H1 (cell line): ENCODE measurements around the gene PDE4D. TPM values are rescaled to one million over a fixed set of nuclear protein-coding genes. Genes with fewer than 3 reads are reported as not detected.

Experiments used
- CTCF ChIA-PET: fragments of 300-600 bp; sonication (Branson Sonifier 250); formaldehyde crosslinking; loops from one replicate; lab custom pipeline; 2021; ENCODE audit not compliant: partially characterized antibody; lab: Charles Lee
- POLR2A ChIA-PET: fragments of 300-600 bp; sonication (Branson Sonifier 250); formaldehyde crosslinking; loops from one replicate; lab custom pipeline; 2021; ENCODE audit warnings: inconsistent platforms; ENCODE audit not compliant: partially characterized antibody; lab: Charles Lee
- DNase-seq, 2 experiments: peaks; one replicate each; pipeline versions ENCODE4 v3.0.0 to v3.0.0-alpha.2; 2010 to 2022; ENCODE audit warnings: low spot score in 2 of 2, low read depth in 1 of 2, mixed read lengths in 1 of 2
- FAIRE-seq: peaks from 2 replicates; lab custom pipeline; 2011; peaks lifted over from hg19 to GRCh38; lab: Jason Lieb, UNC
- H2AFZ ChIP-seq: 2 replicates; pipeline ENCODE4 v1.8.1; 2012; ENCODE audit warnings: low read length, inconsistent platforms
- H2AK5ac ChIP-seq: 2 replicates; pipeline ENCODE4 v1.6.1; 2013; ENCODE audit warnings: low read depth, low read length
- H2BK120ac ChIP-seq: replicated peaks from 2 replicates; pipeline ENCODE3; 2013; ENCODE audit warnings: low read depth, low read length, inconsistent platforms
- H2BK12ac ChIP-seq: 2 replicates; pipeline ENCODE4 v1.6.1; 2013; ENCODE audit warnings: low read depth, low read length
- H2BK15ac ChIP-seq: 2 replicates; pipeline ENCODE4 v1.6.1; 2013; ENCODE audit warnings: low read length
- H2BK20ac ChIP-seq: 2 replicates; pipeline ENCODE4 v1.6.1; 2013; ENCODE audit warnings: low read length
- H2BK5ac ChIP-seq: 2 replicates; pipeline ENCODE4 v1.6.1; 2013; ENCODE audit warnings: low read depth, low read length
- H3K14ac ChIP-seq: 2 replicates; pipeline ENCODE4 v1.6.1; 2013; ENCODE audit warnings: inconsistent platforms; ENCODE audit not compliant: insufficient read length
- H3K18ac ChIP-seq: 2 replicates; pipeline ENCODE4 v1.6.1; 2013; ENCODE audit warnings: low read length; ENCODE audit errors: extremely low read depth
- H3K23ac ChIP-seq: 2 replicates; pipeline ENCODE4 v1.6.1; 2013; ENCODE audit warnings: inconsistent platforms; ENCODE audit not compliant: insufficient read length
- H3K23me2 ChIP-seq: 2 replicates; pipeline ENCODE4 v1.6.1; 2013; ENCODE audit warnings: low read depth, low read length
- H3K27ac ChIP-seq: 2 replicates; pipeline ENCODE4 v1.6.1; 2011; ENCODE audit warnings: low read depth, low read length, inconsistent platforms
- H3K27me3 ChIP-seq, 4 experiments: replicated peaks in 1 of 4; 1 replicate in 1 of 4; 2 replicates in 3 of 4; pipeline versions ENCODE4 v1.6.1 to v1.8.1; 2011 to 2013; ENCODE audit warnings: low read length in 3 of 4, mild to moderate bottlenecking in 3 of 4, inconsistent platforms in 2 of 4, mixed read lengths in 2 of 4, moderate library complexity in 1 of 4; ENCODE audit not compliant: control insufficient read depth in 3 of 4, insufficient read depth in 3 of 4; ENCODE audit errors: extremely low read depth in 1 of 4
- H3K36me3 ChIP-seq, 4 experiments: 2 replicates each; pipeline versions ENCODE4 v1.6.1 to v1.8.1; 2011 to 2013; ENCODE audit warnings: mild to moderate bottlenecking in 4 of 4, low read length in 3 of 4, moderate library complexity in 2 of 4, control low read depth in 1 of 4, inconsistent platforms in 1 of 4; ENCODE audit not compliant: insufficient read depth in 4 of 4, control insufficient read depth in 2 of 4
- H3K4ac ChIP-seq: replicated peaks from 2 replicates; pipeline ENCODE3; 2013; ENCODE audit warnings: low read length, low read depth, mixed read lengths, inconsistent platforms; ENCODE audit not compliant: insufficient read length
- H3K4me1 ChIP-seq, 4 experiments: replicated peaks in 1 of 4; 1 replicate in 1 of 4; 2 replicates in 3 of 4; pipeline versions ENCODE4 v1.6.1 to v1.8.1; 2011 to 2013; ENCODE audit warnings: low read length in 3 of 4, inconsistent platforms in 2 of 4, mixed read lengths in 1 of 4; ENCODE audit not compliant: insufficient read depth in 4 of 4, control insufficient read depth in 3 of 4
- H3K4me2 ChIP-seq, 2 experiments: 2 replicates each; pipeline versions ENCODE4 v1.6.1 to v1.8.1; 2011 to 2013; ENCODE audit warnings: low read depth in 2 of 2, low read length in 2 of 2, control low read depth in 1 of 2, inconsistent platforms in 1 of 2, mild to moderate bottlenecking in 1 of 2; ENCODE audit not compliant: insufficient read depth in 1 of 2
- H3K4me3 ChIP-seq, 4 experiments: fragments of 200-600, 300-600 bp in 1 of 4; sonication (generic), shearing (Covaris generic), sonication (Bioruptor Twin) in 1 of 4; 2 replicates each; pipeline versions ENCODE4 v1.5.1 to v1.8.1; 2011 to 2016; ENCODE audit warnings: low read length in 4 of 4, low read depth in 3 of 4, control low read depth in 2 of 4, inconsistent platforms in 2 of 4, mild to moderate bottlenecking in 2 of 4, mixed read lengths in 1 of 4, moderate library complexity in 1 of 4; ENCODE audit not compliant: insufficient read depth in 2 of 4; ENCODE audit errors: extremely low read depth in 1 of 4
- H3K56ac ChIP-seq: replicated peaks from 2 replicates; pipeline ENCODE3; 2013; ENCODE audit warnings: low read depth, mild to moderate bottlenecking, mixed read lengths, low read length, inconsistent platforms; ENCODE audit not compliant: insufficient read length
- H3K79me1 ChIP-seq: 2 replicates; pipeline ENCODE4 v1.6.1; 2013; ENCODE audit warnings: low read depth, low read length, control low read depth
- H3K79me2 ChIP-seq, 2 experiments: 2 replicates each; pipeline versions ENCODE4 v1.6.1 to v1.8.1; 2012 to 2013; ENCODE audit warnings: low read length in 2 of 2, mild to moderate bottlenecking in 2 of 2, inconsistent platforms in 1 of 2; ENCODE audit not compliant: insufficient read depth in 2 of 2, control insufficient read depth in 1 of 2
- H3K9ac ChIP-seq, 4 experiments: replicated peaks in 1 of 4; 1 replicate in 1 of 4; 2 replicates in 3 of 4; pipeline versions ENCODE4 v1.6.1 to v1.8.1; 2011 to 2013; ENCODE audit warnings: low read depth in 3 of 4, low read length in 3 of 4, control low read depth in 2 of 4, mild to moderate bottlenecking in 2 of 4, moderate library complexity in 2 of 4, inconsistent platforms in 1 of 4; ENCODE audit errors: extremely low read depth in 1 of 4
- H3K9me3 ChIP-seq, 2 experiments: 2 replicates each; pipeline versions ENCODE4 v1.6.1 to v1.8.1; 2012 to 2013; ENCODE audit warnings: mild to moderate bottlenecking in 2 of 2, moderate library complexity in 2 of 2, control low read depth in 1 of 2, inconsistent platforms in 1 of 2, low read depth in 1 of 2, low read length in 1 of 2, mixed read lengths in 1 of 2; ENCODE audit not compliant: insufficient read depth in 2 of 2
- H4K20me1 ChIP-seq, 2 experiments: replicated peaks in 1 of 2; 2 replicates each; pipeline versions ENCODE3 to v1.8.1; 2011 to 2013; ENCODE audit warnings: inconsistent platforms in 2 of 2, low read length in 2 of 2, mild to moderate bottlenecking in 1 of 2; ENCODE audit not compliant: insufficient read depth in 2 of 2, control insufficient read depth in 1 of 2
- H4K5ac ChIP-seq: 2 replicates; pipeline ENCODE4 v1.6.1; 2013; ENCODE audit warnings: low read length, low read depth, mixed read lengths, inconsistent platforms; ENCODE audit not compliant: insufficient read length
- H4K8ac ChIP-seq: 2 replicates; pipeline ENCODE4 v1.8.0; 2013; ENCODE audit warnings: mild to moderate bottlenecking, moderate library complexity, low read length, inconsistent platforms; ENCODE audit not compliant: insufficient read depth; ENCODE audit errors: extremely low read depth
- H4K91ac ChIP-seq: replicated peaks from 2 replicates; pipeline ENCODE3; 2013; ENCODE audit warnings: low read length, mixed read lengths, inconsistent platforms; ENCODE audit not compliant: insufficient read length
- CEBPB ChIP-seq: IDR thresholded peaks from 2 replicates; pipeline ENCODE4 v1.6.1; 2012; ENCODE audit warnings: low read depth, low read length
- CREB1 ChIP-seq: IDR thresholded peaks from 2 replicates; pipeline ENCODE4 v1.6.1; 2012; ENCODE audit warnings: inconsistent platforms
- EZH2 ChIP-seq: fragments of 200-600 bp; sonication (generic); IDR thresholded peaks from 2 replicates; pipeline ENCODE4 v1.7.1; 2012; ENCODE audit warnings: low read depth, mild to moderate bottlenecking, moderate library complexity, low read length, inconsistent platforms; ENCODE audit not compliant: severe bottlenecking
- GABPA ChIP-seq: IDR thresholded peaks from 2 replicates; pipeline ENCODE4 v1.6.1; 2011; ENCODE audit warnings: mild to moderate bottlenecking, low read length, moderate library complexity, borderline replicate concordance; ENCODE audit not compliant: insufficient read depth
- GTF2F1 ChIP-seq: IDR thresholded peaks from 2 replicates; pipeline ENCODE4 v1.6.1; 2012; ENCODE audit warnings: low read depth, low read length, improper control_type of control experiment, borderline replicate concordance
- JUN ChIP-seq: IDR thresholded peaks from 2 replicates; pipeline ENCODE4 v1.6.1; 2011; ENCODE audit warnings: low read depth, mild to moderate bottlenecking, improper control_type of control experiment, low read length
- MAFK ChIP-seq: IDR thresholded peaks from 2 replicates; pipeline ENCODE4 v1.6.1; 2012; ENCODE audit warnings: low read depth, mild to moderate bottlenecking, improper control_type of control experiment, low read length
- NANOG ChIP-seq: IDR thresholded peaks from 2 replicates; pipeline ENCODE4 v1.6.1; 2011; ENCODE audit warnings: low read length, low read depth, mild to moderate bottlenecking, inconsistent platforms; ENCODE audit not compliant: insufficient read depth, poor library complexity, severe bottlenecking
- PHF8 ChIP-seq: fragments of 200-600 bp; sonication (generic); conservative IDR thresholded peaks from 2 replicates; pipeline ENCODE4 v1.7.1; 2012; ENCODE audit warnings: low read depth, mild to moderate bottlenecking, inconsistent platforms, low read length, moderate library complexity
- SIRT6 ChIP-seq: IDR thresholded peaks from one replicate; pipeline ENCODE4 v1.7.1; 2012; ENCODE audit warnings: low read length, inconsistent platforms
- TAF1 ChIP-seq: IDR thresholded peaks from 2 replicates; pipeline ENCODE4 v1.6.1; 2011; ENCODE audit warnings: mild to moderate bottlenecking, low read depth, low read length
- TBP ChIP-seq: IDR thresholded peaks from 2 replicates; pipeline ENCODE4 v1.6.1; 2011; ENCODE audit warnings: low read depth, low read length, improper control_type of control experiment
- WGBS, 2 experiments: shearing (Covaris generic) in 1 of 2; methylation state at CpG; one replicate each; pipeline versions ENCODE4 v1.1.6 to v1.1.7; 2013 to 2015; ENCODE audit warnings: low lambda C conversion rate in 2 of 2, mixed read lengths in 2 of 2, inconsistent platforms in 1 of 2, low coverage in 1 of 2, missing lambda C conversion rate in 1 of 2; ENCODE audit not compliant: insufficient replicate concordance in 2 of 2, insufficient coverage in 1 of 2, insufficient read length in 1 of 2; ENCODE audit errors: extremely low coverage in 1 of 2, missing lambda C conversion rate in 1 of 2; 5-methylcytosine and 5-hydroxymethylcytosine counted together
- polyA plus RNA-seq, 7 experiments: library from polyadenylated mRNA; depleted of rRNA in 3 of 7; stranded (reverse) in 5 of 7; unstranded in 2 of 7; fragments of >200 nt in 5 of 7; fragments of 200-250 nt in 2 of 7; gene quantifications; 1 replicate in 5 of 7; 2 replicates in 1 of 7; 4 replicates in 1 of 7; pipeline versions ENCODE4 v1.2.1 to v1.2.3, GENCODE V29; 2011 to 2013; ENCODE audit warnings: missing spikeins in 2 of 7, mixed read lengths in 2 of 7
- total RNA-seq: library from RNA; stranded (reverse); fragmentation: NEBNext Ultra II Directional; extraction: Animal tissue kit (Norgen Biotek cat#: 25700); gene quantifications from 2 replicates; pipeline ENCODE4 v1.2.1, GENCODE V29; 2021
- TF ChIP-seq, protein P1 (sequence below): IDR thresholded peaks from 2 replicates; pipeline ENCODE4 v1.6.1; 2012; ENCODE audit warnings: inconsistent platforms

Gene PDE4D
- total and polyA plus RNA-seq, 2 of the 8 experiments (the other 6 are each of a cell fraction or from before 2014, with no cell fraction given), result 2.3 to 3.7 TPM

DNA sequence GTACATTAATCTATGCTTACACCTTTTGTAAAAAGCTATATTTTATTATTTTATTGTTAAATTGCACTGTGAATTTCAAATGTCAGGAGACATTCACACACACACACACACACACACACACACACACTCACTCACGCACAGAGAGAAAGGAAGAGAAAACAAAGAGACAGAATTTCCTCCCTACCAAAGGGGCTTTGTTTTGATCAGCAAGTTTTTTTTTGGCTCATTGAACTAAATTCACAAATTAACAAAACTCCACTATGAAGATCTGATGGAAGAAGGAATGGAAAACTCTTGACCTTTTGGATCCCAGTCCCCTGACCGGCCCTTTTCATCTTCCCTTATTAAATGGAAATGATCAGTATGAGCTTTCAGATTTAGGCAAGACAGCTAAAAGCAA is 161.2 kb downstream of the PDE4D start:
- Histone ChIP-seq H4K8ac (no peak overlapping the region), H2BK120ac (no peak overlapping the region), H3K4me1 (no peaks in the 10 kb centered on the region), H3K56ac (no peak overlapping the region), H2BK15ac (no peak overlapping the region), H3K14ac (no peak overlapping the region), H3K18ac (no peak overlapping the region), H3K9me3 (no peaks in the 10 kb centered on the region), H3K4ac (no peak overlapping the region), H3K79me1 (no peaks in the 10 kb centered on the region), H2AFZ (no peak overlapping the region), H2BK20ac (no peak overlapping the region), H3K27ac (no peak overlapping the region), H3K4me3 (no peak overlapping the region; a peak in 1 of 8 replicates), H3K4me2 (no peak overlapping the region), H4K20me1 (no peaks in the 10 kb centered on the region), H3K23me2 (no peaks in the 10 kb centered on the region), H2BK12ac (no peak overlapping the region), H3K23ac (no peak overlapping the region), H3K79me2 (no peaks in the 10 kb centered on the region), H2AK5ac (no peak overlapping the region), H3K9ac (no peak overlapping the region), H4K91ac (no peak overlapping the region), H2BK5ac (no peak overlapping the region), H3K36me3 (no peaks in the 10 kb centered on the region), H4K5ac (no peak overlapping the region), H3K27me3 (no peaks in the 10 kb centered on the region)
- 54% methylated on average over 2 of the region's 2 CpGs; no CpG with 5 or more reads in 1 of the 2 experiments for WGBS, 2 experiments
- DNase-seq, result no peak
- ChIA-PET POLR2A (no interaction called here), CTCF (interaction anchor here (0.7 to 2.3 kb wide), 6 partner anchors 8 to 343 kb away, joined by 3 to 7 read pairs (median 3); no protein-coding TSS in a partner anchor)
- FAIRE-seq, result no peak
- TF ChIP-seq NANOG, result no peak
- TF ChIP-seq CEBPB, result no peak
- no peak for TF ChIP-seq TBP
- no peak for TF ChIP-seq PHF8
- TF ChIP-seq TAF1, result no peak
- no peak for TF ChIP-seq GTF2F1
- TF ChIP-seq, protein P1, sequence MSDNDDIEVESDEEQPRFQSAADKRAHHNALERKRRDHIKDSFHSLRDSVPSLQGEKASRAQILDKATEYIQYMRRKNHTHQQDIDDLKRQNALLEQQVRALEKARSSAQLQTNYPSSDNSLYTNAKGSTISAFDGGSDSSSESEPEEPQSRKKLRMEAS, result no peak
- TF ChIP-seq JUN, result no peak
- no peak for TF ChIP-seq SIRT6
- no peak for TF ChIP-seq EZH2
- TF ChIP-seq MAFK, result no peak
- no peak for TF ChIP-seq CREB1
- TF ChIP-seq GABPA, result no peak
